Hypothalamus (tissue), 51 donors: ENCODE measurements around the gene TMEM132C.
A peak's percentile ranks its signal among the peaks of the same experiment; 100 is the strongest.
"Not testable (repeated sequence)": the region's sequence is repeated elsewhere in the genome, so short reads cannot be mapped to it uniquely, and the experiment has no call there.

Experiments used
- DNase-seq, 51 donors: peaks; one replicate each; lab custom pipeline; 2025; lab: John Stamatoyannopoulos, UW

Gene TMEM132C

DNA sequence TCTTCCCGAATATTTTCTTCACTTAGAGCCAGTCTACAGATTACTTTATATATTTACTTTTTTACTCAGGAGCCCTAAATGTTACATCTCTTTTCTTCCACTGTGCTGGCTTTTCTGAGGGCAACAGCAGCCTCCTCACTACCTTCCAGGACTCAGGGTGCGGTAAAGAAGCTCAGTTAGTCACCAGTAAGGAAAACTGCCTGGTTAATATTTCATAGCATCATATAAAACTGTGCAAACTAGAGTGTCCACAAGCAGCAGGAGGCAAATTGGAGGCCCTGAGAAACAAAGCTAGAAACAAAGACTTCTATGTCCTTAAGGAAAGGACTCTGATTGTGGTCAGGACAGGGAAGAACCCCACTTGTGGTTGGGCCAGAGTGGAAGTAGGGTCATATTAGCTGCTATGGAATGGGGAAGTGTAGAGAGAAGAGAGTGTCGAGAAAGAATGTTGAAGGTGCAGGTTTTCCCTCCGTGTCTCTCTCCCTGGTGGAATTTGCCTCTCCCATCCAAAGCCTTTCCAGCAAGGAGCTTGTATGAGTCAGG is 336.7 kb downstream of the TMEM132C start:
- no peak for DNase-seq

DNA sequence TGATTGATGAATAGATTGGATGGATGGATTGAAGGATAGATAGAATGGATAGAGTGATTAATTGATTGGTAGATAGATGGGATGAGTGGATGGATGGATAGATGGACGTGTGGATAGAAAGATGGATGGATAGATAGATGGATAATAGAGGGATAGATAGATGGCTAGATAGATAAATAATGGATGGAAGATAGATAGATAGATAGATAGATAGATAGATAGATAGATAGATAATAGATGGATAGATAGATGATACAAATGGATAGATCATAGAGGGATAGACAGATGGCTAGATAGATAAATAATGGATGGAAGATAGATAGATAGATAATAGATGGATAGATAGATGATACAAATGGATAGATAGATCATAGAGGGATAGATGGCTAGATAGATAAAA is 337.2 kb downstream of the TMEM132C start:
- DNase-seq = not testable (repeated sequence)

DNA sequence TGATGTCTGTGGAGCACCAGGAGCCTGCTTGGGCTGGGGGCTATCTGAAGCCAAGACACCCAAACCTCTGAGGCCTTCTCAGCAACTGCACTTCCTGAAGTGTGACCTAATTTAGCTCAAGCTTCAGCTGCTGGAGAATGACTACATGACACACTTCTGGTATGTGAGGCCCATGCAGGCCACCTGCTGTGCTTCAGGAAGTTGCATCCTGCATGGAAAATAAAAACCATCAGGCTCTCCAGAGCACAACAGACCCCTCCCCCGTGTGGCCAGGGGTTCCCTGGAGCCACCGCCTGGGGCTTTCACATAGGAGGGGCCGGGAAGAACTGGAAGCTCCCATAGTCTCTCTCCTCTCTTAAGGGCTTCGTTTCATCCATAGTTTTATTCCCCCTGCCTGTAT is 339.1 kb downstream of the TMEM132C start:
- no peak for DNase-seq

DNA sequence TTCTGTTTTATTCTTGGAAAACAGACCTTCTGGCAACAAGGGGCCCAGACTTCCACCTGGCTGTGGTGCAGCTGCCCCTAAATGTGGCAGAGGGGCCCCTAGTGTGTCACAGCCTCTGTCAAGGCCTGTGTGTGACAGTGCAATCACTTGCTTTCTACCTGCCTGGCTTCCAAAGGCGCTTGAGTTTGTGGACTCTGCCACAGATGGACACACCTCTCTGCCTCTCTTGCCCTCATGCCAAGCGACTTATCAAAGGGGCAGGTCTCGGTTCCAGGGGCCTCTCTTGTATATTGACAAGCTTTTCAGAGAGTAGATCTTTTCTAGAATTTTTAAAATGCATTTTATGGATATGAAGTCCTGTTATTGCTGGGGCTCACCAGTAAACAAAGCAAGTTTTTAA is 339.6 kb downstream of the TMEM132C start:
- DNase-seq = no peak

DNA sequence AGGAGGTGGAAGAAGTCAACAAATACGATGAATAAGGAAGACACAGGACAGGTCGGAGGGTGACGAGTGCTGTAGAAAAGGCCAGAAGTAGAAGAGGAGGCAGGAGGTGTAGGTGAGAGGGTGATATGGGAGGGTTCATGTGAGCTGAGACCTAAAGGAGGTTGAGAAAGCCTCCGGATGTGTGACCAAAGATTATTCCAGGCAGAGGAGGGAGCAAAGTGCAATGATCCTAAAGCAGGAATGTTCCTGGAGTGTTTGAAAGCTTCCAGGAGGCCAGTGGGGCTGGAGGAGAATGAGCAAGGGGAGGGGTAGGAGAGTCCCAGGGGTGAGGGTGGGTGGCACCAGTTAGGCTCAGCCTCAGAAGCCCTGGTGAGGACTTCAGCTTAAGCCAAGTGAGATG is 340.0 kb downstream of the TMEM132C start:
- no peak for DNase-seq

DNA sequence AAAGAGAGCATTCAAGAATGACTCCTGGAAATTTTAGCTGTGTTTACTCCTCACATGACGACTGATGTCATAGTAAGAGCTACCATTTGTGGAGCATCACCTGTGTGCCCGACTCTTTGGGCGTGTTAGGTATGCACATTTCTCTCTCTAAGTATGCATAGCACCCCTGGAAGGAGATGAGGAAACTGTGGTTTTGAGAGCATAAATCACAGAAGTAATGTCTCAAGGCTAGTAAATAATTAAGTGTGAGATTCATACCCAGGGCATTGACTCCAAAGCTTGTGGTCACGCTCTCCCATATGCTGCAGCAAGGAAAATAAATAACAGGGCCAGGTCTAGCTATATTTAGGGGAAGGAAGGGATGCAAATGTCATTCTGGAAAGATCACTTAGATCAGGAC is 340.7 kb downstream of the TMEM132C start:
- no peak for DNase-seq

DNA sequence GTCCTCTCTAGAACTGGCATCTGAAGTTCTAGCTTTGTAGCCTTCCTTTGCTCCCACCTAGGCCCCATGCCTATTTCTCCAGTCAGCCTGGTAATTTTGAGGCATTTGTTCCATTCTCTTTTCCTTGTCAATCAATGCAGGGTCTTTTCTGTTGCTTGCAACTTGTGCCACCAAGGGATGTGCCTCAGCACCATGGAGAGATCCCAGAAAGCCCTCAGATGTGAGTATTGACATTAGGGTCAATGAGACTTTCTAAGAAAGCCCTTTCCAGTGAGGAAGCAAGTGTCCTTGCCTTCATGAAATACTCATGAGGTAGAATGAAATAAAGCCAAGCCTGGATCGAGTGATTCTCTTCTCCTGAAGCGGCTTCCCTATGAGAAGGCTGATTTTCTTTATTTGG is 342.9 kb downstream of the TMEM132C start:
- DNase-seq = no peak

DNA sequence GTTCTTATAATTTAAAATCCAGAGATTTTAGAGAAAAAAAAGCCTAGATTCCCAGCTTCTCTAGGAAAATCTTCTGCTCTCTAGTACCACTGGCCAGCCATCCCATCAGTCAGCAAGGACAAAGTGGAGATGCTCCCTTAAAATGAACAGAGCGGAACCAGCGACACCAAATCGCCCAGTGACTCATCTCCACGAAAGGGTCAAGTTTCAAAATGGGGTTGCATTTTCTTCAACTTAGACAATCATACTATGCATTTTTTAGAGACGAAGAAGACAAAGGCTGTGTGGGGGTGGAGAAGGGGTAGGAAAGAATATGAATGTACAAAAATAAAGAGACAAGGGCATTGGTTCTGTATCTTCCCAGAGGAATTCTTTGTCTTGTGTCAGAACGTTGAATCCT is 344.8 kb downstream of the TMEM132C start:
- no peak for DNase-seq

DNA sequence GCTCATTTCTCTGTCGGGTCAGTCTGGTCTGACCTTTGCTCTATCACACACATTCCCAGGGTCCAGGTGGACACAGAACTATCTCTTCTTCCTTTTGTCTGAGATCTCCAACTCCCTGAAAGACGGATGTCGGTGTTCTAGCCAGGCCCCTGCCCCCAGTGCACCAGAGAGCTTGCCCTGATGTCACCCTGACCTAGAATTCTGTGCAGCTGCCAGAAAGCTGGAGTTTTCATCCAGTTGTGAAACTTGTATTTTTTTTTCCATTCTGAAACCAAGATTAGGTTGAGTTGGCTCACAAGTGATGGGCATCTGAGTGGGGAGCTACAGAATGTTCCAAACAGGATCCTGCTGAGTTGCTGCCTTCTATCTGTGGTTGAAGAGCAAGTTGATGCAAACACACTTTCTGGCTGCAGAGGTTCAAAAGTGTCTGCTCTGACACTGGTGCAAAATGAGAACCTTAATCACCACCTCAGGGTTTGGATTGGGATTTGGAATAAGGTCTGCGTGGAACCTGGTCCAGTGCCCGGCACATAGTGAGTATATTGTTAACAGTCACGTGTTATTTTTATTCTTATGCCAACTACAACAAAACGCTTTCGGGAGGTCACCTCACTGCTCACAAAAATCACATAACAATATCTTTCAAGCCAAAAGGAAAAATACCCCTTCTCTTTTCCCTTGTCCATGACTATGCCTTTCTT is 345.3 kb downstream of the TMEM132C start:
- DNase-seq = no peak

DNA sequence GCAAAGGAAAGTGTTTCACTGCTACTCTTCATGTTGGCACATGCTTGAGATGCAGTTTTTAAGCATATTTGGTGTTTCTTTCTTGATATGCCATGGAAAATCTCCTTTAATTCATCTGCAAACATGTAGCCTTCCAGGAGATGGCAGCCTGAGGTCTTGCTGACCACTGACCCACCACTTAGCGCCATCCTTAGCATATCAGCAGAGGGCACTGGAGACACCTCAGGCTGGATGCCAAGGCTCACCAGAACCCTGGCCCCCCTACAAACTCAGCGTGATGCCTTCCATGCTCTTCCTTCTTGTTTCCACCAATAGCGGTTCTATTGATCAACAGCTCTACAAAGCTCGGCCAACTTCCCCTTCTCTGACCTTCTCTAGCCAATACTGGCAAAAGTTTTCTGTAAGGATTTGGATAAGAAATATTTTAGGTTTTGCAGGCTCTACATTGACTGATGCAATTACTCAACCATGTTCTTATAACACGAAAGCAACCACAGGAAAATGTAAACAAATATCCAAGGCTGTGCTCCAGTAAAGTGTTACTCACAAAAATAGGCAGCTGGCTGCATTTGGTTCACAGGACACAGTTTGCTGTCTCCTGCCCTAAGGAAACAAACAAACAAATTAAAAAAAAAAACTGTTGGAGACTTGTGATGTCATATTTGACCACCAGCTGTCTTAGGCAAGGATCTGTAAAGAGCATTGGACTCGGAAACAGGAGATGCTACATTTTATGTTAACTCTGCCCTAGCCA is 347.0 kb downstream of the TMEM132C start:
- peak in 4 of 51 donors; percentile 5 to 12 (median 8) for DNase-seq

DNA sequence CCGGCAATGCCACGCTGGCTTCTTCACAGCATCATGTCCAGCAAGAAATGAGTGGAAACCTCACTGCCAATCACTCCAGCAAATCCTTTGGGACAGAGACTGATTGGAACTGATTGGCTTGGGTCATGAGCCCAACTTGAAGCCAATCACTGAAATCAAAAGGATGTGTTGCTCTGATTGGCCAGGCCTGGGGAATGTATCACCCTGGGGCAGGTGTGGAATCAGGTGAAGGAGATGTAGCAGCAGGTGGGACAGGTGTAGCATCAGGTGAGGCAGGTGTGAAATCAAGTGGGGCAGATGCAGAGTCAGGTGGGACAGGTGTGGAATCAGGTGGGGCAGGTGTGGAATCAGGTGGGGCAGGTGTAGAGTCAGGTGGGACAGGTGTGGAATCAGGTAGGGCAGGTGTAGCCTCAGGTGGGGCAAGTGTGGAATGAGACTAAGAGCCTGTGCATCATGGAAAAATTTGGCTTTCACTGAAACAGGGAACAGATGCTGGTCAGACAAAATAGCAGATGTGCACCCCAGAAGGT is 350.4 kb downstream of the TMEM132C start:
- no peak for DNase-seq

DNA sequence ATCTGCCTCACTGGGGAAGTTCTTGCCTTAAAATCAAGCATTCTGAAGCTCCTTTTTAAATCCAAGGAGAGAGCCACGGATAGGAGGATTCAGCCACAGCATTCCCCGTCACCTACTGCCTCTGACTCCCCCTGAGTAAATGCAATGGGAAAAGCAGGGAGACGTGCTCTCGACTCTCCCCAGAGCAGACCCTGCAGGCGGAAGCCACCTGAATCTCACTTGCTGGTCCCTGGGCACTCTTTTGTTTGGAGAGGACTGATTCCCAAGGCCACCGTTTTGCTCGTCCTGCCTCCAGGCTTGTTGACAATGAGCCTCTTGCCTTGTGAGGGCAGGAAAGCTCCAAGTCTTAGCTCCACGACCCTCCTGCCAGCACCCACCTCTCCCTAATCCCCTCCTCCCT is 352.3 kb downstream of the TMEM132C start:
- DNase-seq = no peak

DNA sequence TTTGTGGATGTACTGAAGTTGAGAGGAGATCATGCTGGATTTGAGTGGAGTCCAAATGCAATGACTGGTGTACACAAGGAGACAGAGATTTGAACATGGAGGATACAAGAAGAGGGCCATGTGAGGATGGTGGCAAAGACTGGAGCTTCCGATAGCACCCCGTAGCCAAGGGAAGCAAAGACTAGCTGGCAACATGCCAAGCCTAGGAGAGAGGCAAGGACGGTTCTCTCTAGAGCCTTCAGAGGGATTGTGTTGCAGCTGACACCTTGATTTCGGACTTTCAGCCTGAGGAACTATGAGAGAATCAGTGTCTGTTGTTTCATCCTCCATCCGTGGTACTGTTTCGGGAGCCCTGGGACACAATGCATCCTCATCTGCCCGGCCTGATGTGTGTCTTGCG is 354.3 kb downstream of the TMEM132C start:
- no peak for DNase-seq

DNA sequence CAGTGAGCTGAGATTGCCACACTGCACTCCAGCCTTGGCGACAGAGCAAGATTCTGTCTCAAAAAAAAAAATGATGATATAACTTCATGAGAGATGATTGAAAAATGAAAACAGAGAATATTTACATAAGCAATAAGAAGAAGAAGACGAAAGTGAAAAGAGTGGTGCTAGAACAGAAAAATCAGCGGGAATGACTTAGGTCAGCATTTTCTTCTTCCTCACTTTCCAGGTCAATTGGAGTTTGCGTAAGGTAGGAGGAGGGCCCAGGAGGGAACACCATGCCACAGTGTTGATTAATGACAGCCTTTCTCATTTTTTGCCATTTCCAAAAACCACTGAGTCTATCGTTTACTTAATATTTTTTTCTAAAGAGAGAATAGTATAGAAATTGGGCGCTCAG is 356.8 kb downstream of the TMEM132C start:
- DNase-seq = no peak

DNA sequence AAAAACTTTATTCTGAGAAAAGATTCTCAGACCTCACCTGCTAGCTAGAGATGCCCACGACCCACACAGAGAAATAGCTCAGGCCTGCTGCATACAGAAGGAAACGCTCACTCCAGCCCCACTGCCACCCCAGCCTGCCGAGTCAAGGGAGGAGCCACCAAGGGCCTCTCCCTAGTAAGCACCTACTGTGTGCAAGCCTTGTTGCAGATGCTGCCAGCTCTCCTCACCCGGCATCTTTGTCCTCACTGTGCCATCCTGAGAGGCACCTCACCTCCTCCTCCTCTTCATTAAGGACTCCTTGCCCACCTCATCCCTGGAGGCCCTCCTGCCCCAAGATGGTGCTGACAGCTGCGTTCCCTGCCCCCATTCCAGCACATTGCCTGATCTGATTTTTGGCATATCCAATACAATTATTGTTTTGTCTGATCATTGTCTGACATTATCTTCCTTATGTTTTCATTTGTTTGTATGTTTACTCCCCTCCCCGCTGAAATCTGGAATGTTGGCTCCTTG is 359.9 kb downstream of the TMEM132C start:
- no peak for DNase-seq

DNA sequence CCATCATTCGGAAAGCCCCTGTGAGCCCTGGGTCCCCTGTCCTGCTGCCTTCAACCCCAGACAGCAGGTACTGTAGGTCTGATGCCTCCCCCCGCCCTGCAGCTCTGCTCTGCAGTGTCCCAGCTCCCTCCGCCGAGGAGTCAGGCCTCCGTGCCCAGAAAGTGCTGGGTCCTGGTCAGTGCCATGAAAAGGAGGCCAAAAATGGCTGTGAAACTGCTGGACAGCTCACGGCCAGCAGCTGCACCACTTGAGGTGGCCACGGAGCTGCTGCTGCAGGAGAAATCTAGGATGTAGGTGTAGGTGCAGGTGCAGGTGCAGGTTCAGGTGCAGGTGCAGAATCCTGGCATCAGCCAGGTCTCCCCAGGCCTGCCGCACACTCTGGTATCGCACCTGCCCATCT is 360.7 kb downstream of the TMEM132C start:
- DNase-seq = no peak

DNA sequence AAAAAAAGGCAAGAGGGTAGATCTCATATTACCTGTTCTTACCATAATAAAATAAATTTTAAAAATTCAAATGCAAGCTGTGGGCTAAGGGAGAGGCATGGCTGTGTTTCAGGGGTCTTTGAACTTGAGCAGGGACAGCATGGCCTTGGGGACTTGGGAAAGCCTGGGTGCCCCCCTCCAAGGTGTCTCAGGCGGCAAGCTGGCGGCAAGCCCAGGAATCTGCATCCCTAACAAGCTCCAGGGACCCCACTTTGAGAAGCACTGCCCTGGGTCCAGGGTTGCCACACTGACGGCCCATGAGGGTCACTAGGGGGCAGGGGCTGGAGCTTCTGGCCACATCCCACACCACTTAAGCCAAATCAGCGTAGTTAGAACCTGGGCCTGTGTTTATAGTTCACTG is 363.0 kb downstream of the TMEM132C start:
- DNase-seq = no peak

DNA sequence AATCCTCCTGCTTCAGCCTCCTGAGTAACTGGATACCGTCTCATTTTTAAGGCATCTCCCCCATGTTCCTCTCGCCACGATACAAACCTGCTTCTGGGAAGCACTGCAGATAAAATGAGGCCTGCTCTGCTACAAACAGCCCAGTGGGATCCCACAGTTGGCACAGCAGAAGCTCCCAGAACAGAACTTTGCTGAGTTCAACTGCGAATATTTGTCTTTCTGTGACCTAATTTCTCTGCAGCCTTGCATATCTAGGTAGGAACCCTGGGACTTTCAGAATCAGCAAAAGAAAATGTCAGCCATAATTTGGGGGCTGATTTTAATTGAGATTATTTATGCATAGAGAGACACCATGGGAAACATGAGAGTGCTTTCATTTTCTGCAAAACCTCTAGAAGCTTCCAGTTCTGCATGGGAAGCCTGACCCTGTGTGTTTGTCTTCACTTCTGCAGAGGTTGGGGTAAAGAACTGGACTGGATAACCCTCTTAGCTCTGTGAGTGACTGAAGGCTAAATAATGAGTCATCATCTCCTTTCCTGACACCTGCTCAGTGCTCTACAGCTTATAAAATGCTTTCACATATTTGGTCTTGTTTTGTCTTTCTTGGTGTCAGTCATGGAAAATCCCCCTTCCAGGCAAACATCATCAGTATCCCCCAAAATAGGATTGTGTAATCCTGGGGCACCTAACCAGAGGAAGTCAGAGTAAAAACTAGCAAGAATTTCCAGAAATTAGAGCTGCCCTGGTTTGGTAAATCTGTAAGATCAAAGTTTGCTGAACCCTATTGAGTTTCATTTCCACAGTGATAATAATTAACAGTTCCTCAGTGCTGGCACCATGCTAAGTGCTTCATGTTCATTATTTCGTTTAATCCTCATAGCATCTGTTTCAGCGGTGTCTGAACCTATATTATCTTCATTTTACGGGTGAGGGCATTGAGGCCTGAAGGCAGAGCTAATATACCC is 371.0 kb downstream of the TMEM132C start:
- DNase-seq = no peak

DNA sequence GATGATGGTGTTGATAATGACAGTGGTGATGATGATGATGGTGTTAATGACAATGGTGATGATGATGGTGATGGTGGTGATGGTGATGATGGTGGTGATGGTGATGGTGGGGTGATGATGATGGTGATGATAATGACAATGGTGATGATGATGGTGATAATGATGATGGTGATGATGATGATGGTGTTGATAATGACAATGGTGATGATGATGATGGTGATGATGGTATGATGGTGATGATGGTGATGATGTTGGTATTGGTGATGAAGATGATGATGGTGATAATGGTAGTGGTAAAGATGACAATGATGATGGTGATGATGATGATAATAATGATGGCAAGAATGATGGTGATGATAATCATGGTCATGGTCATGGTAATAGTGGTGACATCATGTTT is 372.1 kb downstream of the TMEM132C start:
- no peak for DNase-seq

DNA sequence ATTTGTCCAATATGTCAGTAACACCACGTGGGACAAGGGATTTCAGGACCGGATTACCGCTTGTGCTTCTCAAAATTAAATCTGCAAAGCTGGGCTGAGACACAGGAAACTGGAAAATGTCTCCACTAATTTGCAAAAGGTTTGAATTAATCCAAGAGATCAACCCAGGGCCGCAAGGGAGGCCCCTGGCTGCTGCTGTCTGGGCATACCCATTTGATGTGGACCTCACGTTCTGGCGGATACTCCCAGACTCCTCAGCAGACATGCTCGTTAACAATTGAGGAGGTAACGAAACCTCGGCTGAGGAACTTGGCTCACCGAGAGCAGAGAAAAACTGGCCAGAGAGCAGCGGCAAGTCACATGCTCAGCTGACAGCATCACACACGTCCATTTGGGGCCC is 376.2 kb downstream of the TMEM132C start:
- DNase-seq = peak in 3 of 51 donors; percentile 2 to 9 (median 5)
